ENCODE results near the gene PARN. TPM values are rescaled to one million over a fixed set of nuclear protein-coding genes. Genes with fewer than 3 reads are reported as not detected.

Gene PARN
- total RNA-seq, 1 experiment from 2014 or later, result 57.8 TPM

DNA sequence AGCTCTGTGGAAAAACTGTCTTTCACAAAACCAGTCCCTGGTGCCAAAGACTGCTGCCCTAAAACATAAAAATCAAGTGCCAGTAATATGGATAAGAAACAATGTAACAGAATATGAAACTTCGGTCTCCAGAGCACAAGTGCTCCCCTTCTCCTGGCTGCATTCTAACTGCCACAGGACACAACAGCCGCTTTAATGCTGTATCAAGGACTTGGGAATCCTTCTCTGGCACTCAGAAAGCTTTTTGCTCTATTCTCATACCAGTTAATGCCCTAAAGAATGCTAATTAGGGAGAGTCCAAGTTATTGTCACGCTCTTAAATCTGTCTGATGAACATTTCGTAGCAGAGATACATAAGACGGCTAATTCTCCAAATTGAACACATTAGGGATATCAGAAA, 90.9 kb downstream of the PARN start:
- DNase-seq (ENCODE audit: low read depth, low spot score) (no peak), ATAC-seq (no peak)
- H3K9me3 ChIP-seq (ENCODE audit: control insufficient read depth, insufficient read depth, low read depth, low read length), result no peaks in the 10 kb centered on the region
- intact Hi-C loops (cut with micrococcal nuclease; ENCODE audit: unreplicated experiment), result no loop called here
- H3K27me3 ChIP-seq (ENCODE audit: control insufficient read depth, insufficient read depth, low read length), result no peaks in the 10 kb centered on the region
- ChIA-PET POLR2A (no interaction called here), CTCF (no interaction called here)
- 0 out of 2 replicates have a peak, but pooled peaks cover 2% of the 10 kb centered on the region for H3K36me3 ChIP-seq (ENCODE audit: control insufficient read depth, insufficient read depth, low read length)
- TF ChIP-seq, protein P1, sequence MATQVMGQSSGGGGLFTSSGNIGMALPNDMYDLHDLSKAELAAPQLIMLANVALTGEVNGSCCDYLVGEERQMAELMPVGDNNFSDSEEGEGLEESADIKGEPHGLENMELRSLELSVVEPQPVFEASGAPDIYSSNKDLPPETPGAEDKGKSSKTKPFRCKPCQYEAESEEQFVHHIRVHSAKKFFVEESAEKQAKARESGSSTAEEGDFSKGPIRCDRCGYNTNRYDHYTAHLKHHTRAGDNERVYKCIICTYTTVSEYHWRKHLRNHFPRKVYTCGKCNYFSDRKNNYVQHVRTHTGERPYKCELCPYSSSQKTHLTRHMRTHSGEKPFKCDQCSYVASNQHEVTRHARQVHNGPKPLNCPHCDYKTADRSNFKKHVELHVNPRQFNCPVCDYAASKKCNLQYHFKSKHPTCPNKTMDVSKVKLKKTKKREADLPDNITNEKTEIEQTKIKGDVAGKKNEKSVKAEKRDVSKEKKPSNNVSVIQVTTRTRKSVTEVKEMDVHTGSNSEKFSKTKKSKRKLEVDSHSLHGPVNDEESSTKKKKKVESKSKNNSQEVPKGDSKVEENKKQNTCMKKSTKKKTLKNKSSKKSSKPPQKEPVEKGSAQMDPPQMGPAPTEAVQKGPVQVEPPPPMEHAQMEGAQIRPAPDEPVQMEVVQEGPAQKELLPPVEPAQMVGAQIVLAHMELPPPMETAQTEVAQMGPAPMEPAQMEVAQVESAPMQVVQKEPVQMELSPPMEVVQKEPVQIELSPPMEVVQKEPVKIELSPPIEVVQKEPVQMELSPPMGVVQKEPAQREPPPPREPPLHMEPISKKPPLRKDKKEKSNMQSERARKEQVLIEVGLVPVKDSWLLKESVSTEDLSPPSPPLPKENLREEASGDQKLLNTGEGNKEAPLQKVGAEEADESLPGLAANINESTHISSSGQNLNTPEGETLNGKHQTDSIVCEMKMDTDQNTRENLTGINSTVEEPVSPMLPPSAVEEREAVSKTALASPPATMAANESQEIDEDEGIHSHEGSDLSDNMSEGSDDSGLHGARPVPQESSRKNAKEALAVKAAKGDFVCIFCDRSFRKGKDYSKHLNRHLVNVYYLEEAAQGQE (IDR thresholded peaks at IDR 0.05; ENCODE audit: insufficient read depth in 1 of 2, low read depth in 2 of 2, low read length in 1 of 2), result no peak
- TF ChIP-seq SIN3A (IDR thresholded peaks at IDR 0.05; ENCODE audit: borderline replicate concordance, insufficient read depth, low read depth, low read length) (no peak), TCF7L2 (IDR thresholded peaks at IDR 0.05; ENCODE audit: low read depth, low read length) (no peak), POLR2AphosphoS5 (IDR thresholded peaks at IDR 0.05; ENCODE audit: low read depth, low read length) (no peak)
- TF ChIP-seq, protein P2, sequence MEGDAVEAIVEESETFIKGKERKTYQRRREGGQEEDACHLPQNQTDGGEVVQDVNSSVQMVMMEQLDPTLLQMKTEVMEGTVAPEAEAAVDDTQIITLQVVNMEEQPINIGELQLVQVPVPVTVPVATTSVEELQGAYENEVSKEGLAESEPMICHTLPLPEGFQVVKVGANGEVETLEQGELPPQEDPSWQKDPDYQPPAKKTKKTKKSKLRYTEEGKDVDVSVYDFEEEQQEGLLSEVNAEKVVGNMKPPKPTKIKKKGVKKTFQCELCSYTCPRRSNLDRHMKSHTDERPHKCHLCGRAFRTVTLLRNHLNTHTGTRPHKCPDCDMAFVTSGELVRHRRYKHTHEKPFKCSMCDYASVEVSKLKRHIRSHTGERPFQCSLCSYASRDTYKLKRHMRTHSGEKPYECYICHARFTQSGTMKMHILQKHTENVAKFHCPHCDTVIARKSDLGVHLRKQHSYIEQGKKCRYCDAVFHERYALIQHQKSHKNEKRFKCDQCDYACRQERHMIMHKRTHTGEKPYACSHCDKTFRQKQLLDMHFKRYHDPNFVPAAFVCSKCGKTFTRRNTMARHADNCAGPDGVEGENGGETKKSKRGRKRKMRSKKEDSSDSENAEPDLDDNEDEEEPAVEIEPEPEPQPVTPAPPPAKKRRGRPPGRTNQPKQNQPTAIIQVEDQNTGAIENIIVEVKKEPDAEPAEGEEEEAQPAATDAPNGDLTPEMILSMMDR (IDR thresholded peaks at IDR 0.05), result no peak
- no peak overlapping the region for H3K4me3 ChIP-seq (ENCODE audit: low read depth in 2 of 2, low read length in 2 of 2)
- in situ Hi-C loops (cut with HindIII; ENCODE audit: low pct_unique_long_range_greater_than_20kb, low sequenced_read_pairs), result no loop called here
- TSS peak; percentile 10 for BruUV-seq (replicated peaks)
- H3K4me1 ChIP-seq (ENCODE audit: control insufficient read depth, insufficient read depth, low read length), result no peaks in the 10 kb centered on the region
- H3K27ac ChIP-seq (ENCODE audit: low read length), result no peak overlapping the region

DNA sequence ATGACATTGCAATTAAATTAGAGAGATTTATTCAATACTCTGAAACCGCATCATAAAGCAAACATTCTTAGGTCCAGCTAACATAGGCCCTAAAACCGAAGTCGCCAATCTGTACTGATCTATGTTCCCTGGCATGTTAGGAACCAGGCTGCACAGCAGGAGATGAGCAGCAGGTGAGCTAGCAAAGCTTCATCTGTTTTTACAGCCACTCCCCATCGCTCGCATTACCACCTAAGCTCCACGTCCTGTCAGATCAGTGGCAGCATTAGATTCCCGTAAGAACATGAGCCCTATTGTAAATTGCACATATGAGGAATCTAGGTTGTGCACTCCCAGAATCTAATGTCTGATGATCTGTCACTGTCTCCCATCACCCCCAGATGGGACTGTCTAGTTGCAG, 91.5 kb downstream of the PARN start:
- POLR2A ChIA-PET, result no interaction called here
- CTCF ChIA-PET, result no interaction called here
- no peak overlapping the region for H3K4me3 ChIP-seq (ENCODE audit: low read depth in 2 of 2, low read length in 2 of 2)

More for the DNA sequence above, 91.5 kb downstream of the PARN start:
- ATAC-seq, result no peak
- H3K9me3 ChIP-seq (ENCODE audit: control insufficient read depth, insufficient read depth, low read depth, low read length), result no peaks in the 10 kb centered on the region
- intact Hi-C loops (cut with micrococcal nuclease; ENCODE audit: unreplicated experiment) (no loop called here), in situ Hi-C loops (cut with HindIII; ENCODE audit: low pct_unique_long_range_greater_than_20kb, low sequenced_read_pairs) (no loop called here)
- no peaks in the 10 kb centered on the region for H3K27me3 ChIP-seq (ENCODE audit: control insufficient read depth, insufficient read depth, low read length)
- no TSS peak for BruUV-seq (replicated peaks)
- H3K4me1 ChIP-seq (ENCODE audit: control insufficient read depth, insufficient read depth, low read length), result no peaks in the 10 kb centered on the region
- DNase-seq (ENCODE audit: low read depth, low spot score), result no peak
- no peak overlapping the region for H3K27ac ChIP-seq (ENCODE audit: low read length)
- TF ChIP-seq SIN3A (IDR thresholded peaks at IDR 0.05; ENCODE audit: borderline replicate concordance, insufficient read depth, low read depth, low read length), result no peak
- TF ChIP-seq, protein P2 (IDR thresholded peaks at IDR 0.05), result no peak
- TF ChIP-seq TCF7L2 (IDR thresholded peaks at IDR 0.05; ENCODE audit: low read depth, low read length), result no peak
- TF ChIP-seq, protein P1 (IDR thresholded peaks at IDR 0.05; ENCODE audit: insufficient read depth in 1 of 2, low read depth in 2 of 2, low read length in 1 of 2), result no peak
- no peak for TF ChIP-seq POLR2AphosphoS5 (IDR thresholded peaks at IDR 0.05; ENCODE audit: low read depth, low read length)
- H3K36me3 ChIP-seq (ENCODE audit: control insufficient read depth, insufficient read depth, low read length), result 0 out of 2 replicates have a peak, but pooled peaks cover 2% of the 10 kb centered on the region
